ENCODE data around the gene FAM110C.

DNA sequence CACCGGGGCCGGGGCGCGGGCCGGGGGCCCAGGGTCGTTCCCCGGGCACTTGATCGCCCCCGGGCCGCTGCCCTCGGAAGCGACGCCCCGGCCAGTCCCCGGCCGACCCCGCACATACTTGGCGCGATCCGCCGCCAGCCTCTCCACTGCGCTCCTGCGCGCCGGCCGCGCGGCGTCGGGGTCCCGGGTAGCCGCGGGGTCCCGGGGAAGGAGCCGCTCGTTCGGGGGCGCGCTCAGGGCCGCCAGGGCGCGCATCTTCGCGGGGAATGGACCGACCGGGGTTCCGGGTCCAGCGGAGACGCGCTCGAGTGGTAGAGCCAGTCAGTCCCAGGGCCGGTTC, 204 bp downstream of the FAM110C start:
- TF ChIP-seq RAD21 (conservative IDR thresholded peaks at IDR 0.05) (no peak), CTCF (IDR thresholded peaks at IDR 0.05; ENCODE audit: poor library complexity, severe bottlenecking) (peak; percentile 7), EP300 (conservative IDR thresholded peaks at IDR 0.05; ENCODE audit: poor library complexity, severe bottlenecking) (no peak), REST (IDR thresholded peaks at IDR 0.05; ENCODE audit: borderline replicate concordance) (no peak)

Measured in neural cell (in vitro differentiated cells).